Cardiac fibroblast (primary cell): Measurements from ENCODE around the gene GPR179.

Experiments
- DNase-seq, 2 donors: peaks; one replicate each; pipeline versions ENCODE4 v3.0.0 to v3.0.0-alpha.2; 2010; ENCODE audit warnings: low read depth in 2 of 2
- H3K4me3 ChIP-seq, 2 donors: replicated peaks in 1 of 2; 1 replicate in 1 of 2; 2 replicates in 1 of 2; pipeline ENCODE4 v1.5.1; 2011; ENCODE audit warnings: low read depth in 2 of 2, low read length in 2 of 2, mild to moderate bottlenecking in 2 of 2, moderate library complexity in 1 of 2
- CTCF ChIP-seq: IDR thresholded peaks from one replicate; pipeline ENCODE4 v1.5.1; 2011; ENCODE audit warnings: low read depth, mild to moderate bottlenecking, low read length, inconsistent platforms

Gene GPR179

GRCh38 chr17:38353086-38353604 lies 9.4 kb upstream of the GPR179 start:
- H3K4me3 ChIP-seq = peak overlapping the region; percentile 74 to 78
- no peak for DNase-seq
- no peak for TF ChIP-seq CTCF

GRCh38 chr17:38352245-38353085 lies 8.7 kb upstream of the GPR179 start:
- TF ChIP-seq CTCF = no peak
- peak overlapping the region; percentile 74 to 78 for H3K4me3 ChIP-seq
- peak; percentile 27 to 28 for DNase-seq

- peak within 1 kb of the TSS; percentile 74 to 78 for H3K4me3 ChIP-seq
- TF ChIP-seq CTCF = no peak
- peak; percentile 89 to 93 for DNase-seq
Observed at GRCh38 chr17:38351412-38352222, 7.9 kb upstream of the GPR179 start, which contains the start of gene SOCS7. SOCS7 (plus strand) TSS chr17:38351844; CDS start chr17:38352053, 209 bp downstream.

GRCh38 chr17:38350035-38350434 lies 6.3 kb upstream of the GPR179 start:
- TF ChIP-seq CTCF = no peak
- no peak for DNase-seq
- no peak overlapping the region for H3K4me3 ChIP-seq

GRCh38 chr17:38349097-38349730 lies 5.5 kb upstream of the GPR179 start:
- peak; percentile 84 to 87 for DNase-seq
- peak; percentile 98 for TF ChIP-seq CTCF
- H3K4me3 ChIP-seq = no peak overlapping the region

- TF ChIP-seq CTCF = no peak
- no peak for DNase-seq
Observed at GRCh38 chr17:38345743-38346142, 2.0 kb upstream of the GPR179 start.

More at GRCh38 chr17:38345743-38346142, 2.0 kb upstream of the GPR179 start:
- no peak overlapping the region for H3K4me3 ChIP-seq
